HepG2 (cell line): ENCODE measurements around the gene STN1. TPM values are rescaled to one million over a fixed set of nuclear protein-coding genes. Genes with fewer than 3 reads are reported as not detected.

Experiments used
- ATAC-seq: fragments of 200-7000 bp; cut with Tn5 transposase; 3 replicates; pipeline ENCODE4 v1.9.1; 2020; ENCODE audit warnings: mild to moderate bottlenecking, moderate library complexity
- BruUV-seq: library from RNA; stranded (reverse); fragments of 400-500 nt; replicated peaks from 2 replicates; lab custom pipeline; 2021; lab: Mats Ljungman, UMichigan
- CTCF ChIA-PET: fragments of 300-600 bp; formaldehyde crosslinking; extraction: SDS; loops from one replicate; lab custom pipeline; 2021; ENCODE audit warnings: low total read pairs, inconsistent platforms, low intra/inter-chr PET ratio; lab: Yijun Ruan, JAX
- POLR2A ChIA-PET: fragments of 350-600 bp; sonication (Branson Sonifier 250); formaldehyde crosslinking; loops from one replicate; lab custom pipeline; 2020; ENCODE audit warnings: antibody characterized with exemption, inconsistent platforms; lab: Yijun Ruan, JAX
- DNase-seq: peaks from one replicate; pipeline ENCODE4 v3.0.0-alpha.2; 2015; ENCODE audit warnings: low spot score
- FAIRE-seq: peaks from 3 replicates; lab custom pipeline; 2011; peaks lifted over from hg19 to GRCh38; lab: Jason Lieb, UNC
- H2AFZ ChIP-seq: one replicate; pipeline ENCODE4 v1.6.1; 2011; ENCODE audit warnings: low read length, inconsistent platforms
- H3K27ac ChIP-seq: fragments of 300-600 bp; 3 replicates; pipeline ENCODE4 v1.8.0; 2011; ENCODE audit warnings: mixed run types, mild to moderate bottlenecking, mixed read lengths, low read length, inconsistent platforms; ENCODE audit not compliant: insufficient read depth; ENCODE audit errors: extremely low read length
- H3K27me3 ChIP-seq, 2 experiments: fragments of 200-600 bp in 1 of 2; 2 replicates in 1 of 2; 3 replicates in 1 of 2; pipeline versions ENCODE4 v1.6.0 to v1.8.0; 2011; ENCODE audit warnings: low read length in 2 of 2, mild to moderate bottlenecking in 2 of 2, moderate library complexity in 2 of 2, inconsistent platforms in 1 of 2; ENCODE audit not compliant: insufficient read depth in 2 of 2, control insufficient read depth in 1 of 2
- H3K36me3 ChIP-seq, 2 experiments: fragments of 200-600 bp in 1 of 2; replicated peaks in 1 of 2; 2 replicates in 1 of 2; 3 replicates in 1 of 2; pipeline versions ENCODE4 v1.5.1 to v1.8.0; 2011; ENCODE audit warnings: low read length in 2 of 2, inconsistent platforms in 1 of 2; ENCODE audit not compliant: insufficient read depth in 2 of 2, control insufficient read depth in 1 of 2
- H3K4me1 ChIP-seq: 2 replicates; pipeline ENCODE4 v1.5.1; 2012; ENCODE audit warnings: low read length, inconsistent platforms; ENCODE audit not compliant: insufficient read depth
- H3K4me2 ChIP-seq: 2 replicates; pipeline ENCODE4 v1.6.0; 2011; ENCODE audit warnings: low read depth, low read length, inconsistent platforms
- H3K4me3 ChIP-seq, 3 experiments: fragments of 200-600 bp in 1 of 3; sonication (generic), shearing (Covaris generic) in 1 of 3; replicated peaks in 1 of 3; 2 replicates each; pipeline ENCODE4 v1.5.1; 2011 to 2016; ENCODE audit warnings: low read length in 3 of 3, inconsistent platforms in 2 of 3, low read depth in 2 of 3, mild to moderate bottlenecking in 2 of 3, control low read depth in 1 of 3, mixed read lengths in 1 of 3; ENCODE audit not compliant: insufficient read depth in 1 of 3
- H3K79me2 ChIP-seq: one replicate; pipeline ENCODE4 v1.6.1; 2011; ENCODE audit warnings: low read length, inconsistent platforms; ENCODE audit not compliant: insufficient read depth
- H3K9ac ChIP-seq: 2 replicates; pipeline ENCODE4 v1.6.0; 2011; ENCODE audit warnings: mild to moderate bottlenecking, low read depth, low read length, inconsistent platforms; ENCODE audit not compliant: insufficient read depth
- H3K9me3 ChIP-seq: 2 replicates; pipeline ENCODE4 v1.5.1; 2012; ENCODE audit warnings: mild to moderate bottlenecking, low read length
- H4K20me1 ChIP-seq: 2 replicates; pipeline ENCODE4 v1.6.0; 2011; ENCODE audit warnings: inconsistent platforms, mild to moderate bottlenecking, low read length, moderate library complexity; ENCODE audit not compliant: insufficient read depth
- ATF2 ChIP-seq: sonication (generic); formaldehyde crosslinking; IDR thresholded peaks from 2 replicates; pipeline ENCODE4 v1.4.0; 2020; ENCODE audit warnings: missing genetic modification reagents
- BCL6 ChIP-seq: IDR thresholded peaks from 2 replicates; pipeline ENCODE4 v1.6.1; 2016; ENCODE audit warnings: missing genetic modification reagents, missing compliant biosample characterization
- DMAP1 ChIP-seq: IDR thresholded peaks from 2 replicates; pipeline ENCODE4 v1.6.1; 2016
- FOXO4 ChIP-seq: sonication (generic); formaldehyde crosslinking; conservative IDR thresholded peaks from 2 replicates; pipeline ENCODE4 v1.8.1; 2023; ENCODE audit warnings: missing genetic modification reagents
- ZBTB38 ChIP-seq: sonication (generic); formaldehyde crosslinking; IDR thresholded peaks from 2 replicates; pipeline ENCODE4 v1.5.1; 2020; ENCODE audit warnings: mild to moderate bottlenecking, missing genetic modification reagents
- ZFP91 ChIP-seq: sonication (generic); formaldehyde crosslinking; IDR thresholded peaks from 2 replicates; pipeline ENCODE4 v1.9.0; 2022; ENCODE audit warnings: missing genetic modification reagents, mild to moderate bottlenecking, borderline replicate concordance
- ZNF501 ChIP-seq: sonication (generic); formaldehyde crosslinking; IDR thresholded peaks from 2 replicates; pipeline ENCODE4 v1.5.1; 2020; ENCODE audit warnings: mild to moderate bottlenecking, moderate library complexity, missing genetic modification reagents
- ZSCAN31 ChIP-seq: sonication (generic); formaldehyde crosslinking; IDR thresholded peaks from 2 replicates; pipeline ENCODE4 v1.5.0; 2020; ENCODE audit warnings: low read depth, mild to moderate bottlenecking, missing genetic modification reagents
- WGBS: methylation state at CpG from one replicate; pipeline ENCODE4 v1.1.6; 2017; ENCODE audit warnings: low lambda C conversion rate; 5-methylcytosine and 5-hydroxymethylcytosine counted together
- in situ Hi-C: cut with HindIII; loops from 2 replicates; pipeline ENCODE4 v1.10.0; 2017; ENCODE audit warnings: low pct_unique_long_range_greater_than_20kb; ENCODE audit not compliant: extremely low pct_ligation_motif_present
- intact Hi-C: fragments of 100-400 bp; cut with micrococcal nuclease; formaldehyde crosslinking; loops from one replicate; pipeline ENCODE4 v1.10.0; 2022; ENCODE audit not compliant: unreplicated experiment
- polyA plus RNA-seq, 8 experiments: library from polyadenylated mRNA; depleted of rRNA in 3 of 8; stranded (reverse) in 7 of 8; unstranded in 1 of 8; fragments of >200 nt; fragmentation: Illumina TruSeq in 4 of 8; extraction: Trizol in 4 of 8; gene quantifications; 2 replicates each; pipeline versions ENCODE4 v1.2.1 to v1.2.3, GENCODE V29; 2011 to 2016; ENCODE audit warnings: low read depth in 4 of 8, missing spikeins in 1 of 8, mixed read lengths in 1 of 8; ENCODE audit not compliant: insufficient read depth in 1 of 8
- total RNA-seq, 5 experiments: library from RNA; depleted of rRNA; stranded (reverse); fragments of >200 nt; fragmentation: Illumina TruSeq; extraction: Trizol; gene quantifications; 2 replicates each; pipeline ENCODE4 v1.2.3, GENCODE V29; 2016; ENCODE audit warnings: low read depth in 1 of 5
- TF ChIP-seq, protein P1 (sequence below): sonication (generic); formaldehyde crosslinking; IDR thresholded peaks from 2 replicates; pipeline ENCODE4 v1.8.1; 2023; ENCODE audit warnings: mild to moderate bottlenecking, missing genetic modification reagents

The STN1 gene
- total and polyA plus RNA-seq, 2 of the 13 experiments (the other 11 are each of a cell fraction or from before 2014, with no cell fraction given): 17.6 to 22.7 TPM

- TF ChIP-seq ATF2 (CRISPR knock-in tag) (no peak), ZFP91 (CRISPR knock-in tag) (0 out of 2 replicates have a peak, but pooled peaks have one; percentile 37), ZBTB38 (CRISPR knock-in tag) (peak; percentile 77), BCL6 (CRISPR knock-in tag) (peak; percentile 70)
- TF ChIP-seq, all 625 proteins: peak for 8
These were observed 82.6 kb downstream of the STN1 start (continued) for GRCh38 chr10:103835096-103836050.

- ATAC-seq: no peak; the same call in 2 of the 3 replicates
- no TSS peak for BruUV-seq
- Histone ChIP-seq H3K36me3 (no peaks in the 10 kb centered on the region; a peak in 1 of 5 replicates), H3K9ac (peak overlapping the region; percentile 52), H3K9me3 (no peaks in the 10 kb centered on the region), H3K4me3 (peak overlapping the region in 2 of 3 experiments; percentile 2 to 29; a peak in 2 of 6 replicates), H3K27me3 (no peaks in the 10 kb centered on the region), H3K4me1 (peaks cover 94% of the 10 kb centered on the region), H3K4me2 (peak overlapping the region; percentile 79), H2AFZ (no peak overlapping the region), H3K79me2 (peaks cover 97% of the 10 kb centered on the region), H3K27ac (peak overlapping the region; percentile 81), H4K20me1 (peaks cover 22% of the 10 kb centered on the region)
- whole genome bisulfite sequencing: 74% methylated on average over 5 of the region's 5 CpGs
- intact Hi-C loops: no loop called here
- FAIRE-seq: no peak
- in situ Hi-C loops: no loop called here
- ChIA-PET CTCF (no interaction called here), POLR2A (interaction anchor here (1.1 to 3.5 kb wide), 10 partner anchors 8 to 53 kb away, joined by 3 to 30 read pairs (median 6); partner anchors contain the start of gene SH3PXD2A)
- TF ChIP-seq DMAP1 (CRISPR knock-in tag): no peak
- TF ChIP-seq ZNF501 (CRISPR knock-in tag): peak; percentile 11; the same call in 1 of the 2 replicates
- 0 out of 2 replicates have a peak, but pooled peaks have one; percentile 40 for TF ChIP-seq FOXO4 (CRISPR knock-in tag)
- TF ChIP-seq ZSCAN31: 0 out of 2 replicates have a peak, but pooled peaks have one; percentile 11
- TF ChIP-seq, protein P1, sequence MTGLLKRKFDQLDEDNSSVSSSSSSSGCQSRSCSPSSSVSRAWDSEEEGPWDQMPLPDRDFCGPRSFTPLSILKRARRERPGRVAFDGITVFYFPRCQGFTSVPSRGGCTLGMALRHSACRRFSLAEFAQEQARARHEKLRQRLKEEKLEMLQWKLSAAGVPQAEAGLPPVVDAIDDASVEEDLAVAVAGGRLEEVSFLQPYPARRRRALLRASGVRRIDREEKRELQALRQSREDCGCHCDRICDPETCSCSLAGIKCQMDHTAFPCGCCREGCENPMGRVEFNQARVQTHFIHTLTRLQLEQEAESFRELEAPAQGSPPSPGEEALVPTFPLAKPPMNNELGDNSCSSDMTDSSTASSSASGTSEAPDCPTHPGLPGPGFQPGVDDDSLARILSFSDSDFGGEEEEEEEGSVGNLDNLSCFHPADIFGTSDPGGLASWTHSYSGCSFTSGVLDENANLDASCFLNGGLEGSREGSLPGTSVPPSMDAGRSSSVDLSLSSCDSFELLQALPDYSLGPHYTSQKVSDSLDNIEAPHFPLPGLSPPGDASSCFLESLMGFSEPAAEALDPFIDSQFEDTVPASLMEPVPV (CRISPR knock-in tag): 0 out of 2 replicates have a peak, but pooled peaks have one; percentile 36
- no peak for DNase-seq
These were observed 83.4 kb downstream of the STN1 start for GRCh38 chr10:103834436-103835095.
